KG1 (cell line): ENCODE data around the gene NUMA1.

ENCODE experiments used
- DNase-seq: peaks from one replicate; lab custom pipeline; 2025; lab: John Stamatoyannopoulos, UW

NUMA1 gene

DNA sequence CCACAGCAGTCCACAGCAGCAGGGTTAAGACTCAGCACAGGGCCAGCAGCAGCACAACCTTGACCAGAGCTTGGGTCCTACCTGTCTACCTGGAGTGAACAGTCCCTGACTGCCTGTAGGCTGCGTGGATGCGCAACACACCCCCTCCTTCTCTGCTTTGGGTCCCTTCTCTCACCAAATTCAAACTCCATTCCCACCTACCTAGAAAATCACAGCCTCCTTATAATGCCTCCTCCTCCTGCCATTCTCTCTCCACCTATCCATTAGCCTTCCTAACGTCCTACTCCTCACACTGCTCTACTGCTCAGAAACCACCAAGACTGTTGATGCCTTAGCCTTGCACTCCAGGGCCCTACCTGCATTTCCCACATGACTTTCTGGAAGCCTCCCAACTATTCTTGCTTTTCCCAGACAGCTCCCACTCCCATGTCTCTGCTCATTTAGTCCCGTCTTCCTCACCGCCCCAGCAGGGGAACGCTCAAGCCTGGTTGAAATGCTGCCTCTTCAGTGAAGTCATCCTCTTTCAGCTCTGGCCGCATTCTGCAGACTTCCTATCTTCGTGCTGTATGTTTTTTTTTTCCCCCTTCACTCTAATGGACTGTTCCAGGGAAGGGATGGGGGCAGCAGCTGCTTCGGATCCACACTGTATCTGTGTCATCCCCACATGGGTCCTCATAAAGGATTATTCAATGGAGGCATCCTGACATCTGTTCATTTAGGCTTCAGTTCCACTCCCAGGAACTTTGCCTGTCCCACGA lies 78.3 kb downstream of the NUMA1 start:
- DNase-seq: no peak

DNA sequence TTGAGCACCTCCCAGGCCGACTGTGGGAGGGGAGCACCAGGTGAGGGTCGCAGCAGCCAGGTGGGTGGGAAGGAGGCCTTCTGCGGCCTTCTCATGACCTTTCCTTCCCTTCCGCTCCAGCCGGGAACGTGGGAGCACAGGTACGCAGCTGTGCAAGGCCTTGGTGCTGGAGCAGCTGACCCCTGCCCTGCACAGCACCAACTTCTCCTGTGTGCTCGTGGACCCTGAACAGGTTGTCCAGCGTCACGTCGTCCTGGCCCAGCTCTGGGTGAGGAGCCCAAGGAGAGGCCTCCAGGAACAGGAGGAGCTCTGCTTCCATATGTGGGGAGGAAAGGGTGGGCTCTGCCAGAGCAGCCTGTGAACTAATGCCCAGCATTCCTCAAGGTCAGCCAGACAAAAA lies 79.1 kb downstream of the NUMA1 start:
- DNase-seq: no peak

DNA sequence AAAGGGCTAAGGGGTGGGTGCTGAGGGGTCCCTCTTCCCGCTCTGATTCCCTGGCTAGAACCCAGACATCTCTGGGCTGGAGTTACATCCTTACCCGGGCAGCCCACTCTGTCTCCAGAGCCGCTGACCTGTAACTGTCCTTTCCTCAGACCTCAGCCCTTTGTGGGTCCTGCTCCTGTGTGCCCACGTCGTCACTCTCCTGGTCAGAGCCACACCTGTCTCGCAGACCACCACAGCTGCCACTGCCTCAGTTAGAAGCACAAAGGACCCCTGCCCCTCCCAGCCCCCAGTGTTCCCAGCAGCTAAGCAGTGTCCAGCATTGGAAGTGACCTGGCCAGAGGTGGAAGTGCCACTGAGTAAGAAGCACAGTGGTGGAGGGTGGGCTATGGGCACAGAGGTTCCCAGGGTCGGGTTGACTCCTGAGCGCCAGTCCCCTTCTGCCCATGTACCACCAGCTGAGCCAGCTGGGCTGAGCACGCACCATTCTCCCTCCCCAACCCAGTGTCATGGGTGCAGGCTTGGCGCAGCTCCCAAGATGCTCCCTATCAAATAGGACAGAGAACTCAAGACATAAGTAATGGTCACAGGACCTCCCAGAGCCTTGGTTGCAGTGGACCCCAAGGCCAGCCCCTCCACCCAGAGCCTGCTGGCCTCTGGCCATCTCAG lies 80.0 kb downstream of the NUMA1 start:
- no peak for DNase-seq

DNA sequence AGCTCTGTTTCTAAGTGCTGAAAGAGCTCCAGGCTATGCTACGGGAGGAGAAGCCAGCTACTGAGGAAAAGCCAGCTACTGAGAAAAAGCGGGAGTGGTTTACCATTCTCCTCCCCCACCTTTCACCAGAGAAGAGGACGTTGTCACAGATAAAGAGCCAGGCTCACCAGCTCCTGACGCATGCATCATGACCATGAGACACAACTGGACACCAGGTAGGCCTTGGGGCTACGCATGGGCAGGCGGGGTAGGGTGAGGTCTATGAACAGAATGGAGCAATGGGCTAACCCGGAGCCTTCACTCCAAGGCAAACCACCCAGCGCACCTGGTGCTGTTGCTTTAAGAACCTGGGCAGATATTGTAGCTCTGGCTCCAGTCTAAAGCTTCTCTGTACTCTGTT lies 80.5 kb downstream of the NUMA1 start:
- no peak for DNase-seq

DNA sequence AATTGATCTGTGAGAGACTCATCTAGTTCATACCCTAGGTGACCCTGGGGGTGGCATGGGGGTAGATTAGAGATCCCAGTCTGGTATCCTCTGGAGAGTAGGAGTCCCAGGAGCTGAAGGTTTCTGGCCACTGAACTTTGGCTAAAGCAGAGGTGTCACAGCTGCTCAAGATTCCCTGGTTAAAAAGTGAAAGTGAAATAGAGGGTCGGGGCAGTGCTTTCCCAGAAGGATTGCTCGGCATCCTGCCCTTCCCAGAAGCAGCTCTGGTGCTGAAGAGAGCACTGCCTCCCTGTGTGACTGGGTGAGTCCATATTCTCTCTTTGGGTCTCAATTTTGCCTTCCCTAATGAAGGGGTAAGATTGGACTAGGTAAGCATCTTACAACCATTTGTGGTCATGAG lies 81.0 kb downstream of the NUMA1 start:
- no peak for DNase-seq

DNA sequence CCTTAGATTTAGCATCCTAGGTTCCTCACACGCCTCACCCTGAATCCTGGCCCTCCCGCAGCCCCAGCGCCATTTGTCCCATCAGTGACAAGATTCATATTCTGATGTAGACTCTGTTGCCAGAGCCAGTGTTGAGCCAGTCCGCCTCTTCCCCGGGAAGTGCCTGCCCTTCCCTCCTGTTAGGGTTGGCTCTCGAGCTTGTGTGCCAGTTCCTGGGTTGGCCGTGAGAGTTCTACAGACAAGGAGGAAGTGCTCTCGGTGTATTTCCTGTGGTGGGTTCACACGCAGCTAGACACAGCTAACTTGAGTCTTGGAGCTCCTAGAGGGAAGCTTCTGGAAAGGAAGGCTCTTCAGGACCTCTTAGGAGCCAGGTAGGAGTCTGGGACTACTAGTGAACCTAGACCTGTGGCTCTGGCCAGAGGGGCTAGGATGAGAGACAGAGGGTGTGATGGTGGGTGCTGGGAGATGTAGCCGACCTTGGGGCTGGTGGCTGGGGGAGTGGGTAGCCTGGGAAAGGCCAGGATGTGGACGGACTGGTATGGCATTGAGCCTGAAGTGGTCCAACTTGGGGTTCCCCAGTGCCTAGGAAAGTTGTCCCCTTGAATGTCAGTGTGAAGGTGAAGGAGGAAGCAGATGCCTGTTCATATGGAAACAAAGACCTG lies 81.6 kb downstream of the NUMA1 start, which contains the start of gene IL18BP:
Gene IL18BP, plus strand, starts transcription at position 261 of the 662 bp plus-strand sequence. CDS start 1,076 bp downstream, outside the sequence.
- DNase-seq: peak; percentile 58

DNA sequence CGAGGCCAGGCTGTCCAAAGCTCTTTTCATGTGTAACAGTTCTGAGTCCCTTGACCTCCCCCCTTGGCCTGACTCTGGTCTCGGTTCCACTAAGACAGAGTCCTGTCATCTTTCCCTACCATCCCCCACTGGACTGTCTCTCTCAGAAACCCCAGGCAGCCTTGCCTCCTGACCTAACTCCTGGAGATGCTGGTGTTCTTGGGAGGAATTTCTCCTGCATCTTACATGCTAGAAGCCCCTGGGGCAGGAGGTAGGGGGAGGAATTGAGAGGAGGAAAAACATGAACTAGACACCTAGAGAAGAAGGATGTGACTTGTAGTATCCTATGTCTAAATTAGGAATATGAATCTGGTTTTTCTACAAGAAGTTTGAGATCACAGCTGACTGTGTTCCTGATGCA lies 82.3 kb downstream of the NUMA1 start:
- DNase-seq: no peak

DNA sequence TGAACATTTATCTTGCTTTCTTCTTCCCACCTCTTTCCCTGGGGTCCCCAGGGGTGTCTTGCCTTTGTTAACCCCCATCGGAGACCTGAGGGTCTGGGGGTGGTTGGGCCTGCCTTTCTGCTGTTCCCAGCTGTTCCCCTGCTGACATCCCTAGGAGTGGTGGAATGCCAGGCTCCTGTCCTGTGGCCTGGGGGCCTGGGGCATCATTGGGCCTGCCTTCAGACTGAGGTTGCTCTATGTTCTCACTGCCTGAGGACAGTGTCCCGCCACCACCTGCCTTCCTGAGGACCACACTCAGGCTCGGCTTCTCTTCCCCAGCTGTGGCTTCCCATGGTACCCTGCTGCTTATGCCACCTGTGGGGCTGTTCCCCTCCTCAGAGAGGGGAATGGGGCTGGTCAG lies 82.7 kb downstream of the NUMA1 start:
- no peak for DNase-seq

DNA sequence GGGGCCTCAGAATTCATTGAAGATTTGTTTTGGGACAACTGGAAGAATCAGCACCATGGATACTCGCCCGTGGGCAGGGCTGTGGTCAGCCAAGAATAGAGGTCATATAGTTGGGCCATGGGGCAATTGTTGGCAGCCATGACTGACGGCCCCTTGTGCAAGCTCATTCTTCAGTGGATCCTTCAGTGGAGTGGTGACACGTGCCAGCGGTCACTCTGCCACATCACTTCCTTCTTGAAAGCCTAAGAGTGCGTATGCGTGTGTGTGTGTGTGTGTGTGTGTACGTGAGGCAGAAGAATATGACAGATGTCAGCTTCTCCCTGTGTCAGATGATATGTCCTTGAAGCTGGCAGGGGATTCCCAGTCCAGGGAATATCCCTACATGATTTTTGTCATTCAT lies 83.4 kb downstream of the NUMA1 start:
- no peak for DNase-seq

DNA sequence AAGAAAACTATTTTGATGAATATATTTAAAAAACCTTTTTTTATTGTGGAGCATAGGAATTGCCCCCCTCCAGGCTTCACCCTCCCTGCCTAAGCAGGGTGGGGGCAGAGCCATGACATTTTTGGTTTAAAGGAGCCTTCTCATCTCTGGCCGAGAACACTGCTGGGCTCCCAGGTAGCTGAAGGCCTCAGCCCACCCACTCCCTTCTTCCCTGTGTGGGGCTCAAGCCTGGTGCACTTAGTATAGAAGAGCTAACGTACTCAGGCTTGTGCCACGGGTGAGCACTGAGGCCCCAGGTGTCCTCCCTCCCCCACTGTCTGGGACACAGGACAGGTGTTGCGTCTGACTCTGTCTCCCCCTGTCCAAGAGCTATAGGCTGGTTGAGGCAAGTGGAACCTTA lies 83.8 kb downstream of the NUMA1 start:
- no peak for DNase-seq

DNA sequence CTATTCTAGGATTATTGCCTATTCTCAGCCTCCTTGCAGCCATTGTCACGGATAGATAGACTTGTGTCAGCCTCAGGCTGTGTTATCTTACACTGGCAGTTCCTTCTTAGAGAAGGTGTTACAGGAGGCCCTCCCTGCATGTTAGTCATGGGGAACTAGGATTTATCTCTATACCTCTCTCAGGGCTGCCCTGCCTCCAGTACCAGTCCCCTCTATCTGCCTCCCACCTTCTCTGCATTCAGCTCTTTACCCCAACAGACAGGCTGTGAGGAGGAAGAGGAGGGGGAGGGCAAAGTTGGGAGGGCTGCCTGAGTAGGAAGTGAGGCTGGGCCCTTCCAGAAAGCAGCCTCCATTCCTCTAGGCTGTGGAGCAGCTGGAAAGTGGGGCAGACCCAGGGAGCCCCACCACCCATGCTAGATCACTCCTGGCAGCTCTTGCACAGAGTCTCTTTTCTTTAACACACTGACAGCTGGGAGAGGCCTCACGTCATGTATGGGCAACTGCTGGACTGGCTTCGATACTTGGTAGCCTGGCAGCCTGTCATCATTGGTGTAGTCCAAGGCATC lies 84.5 kb downstream of the NUMA1 start:
- DNase-seq: no peak

DNA sequence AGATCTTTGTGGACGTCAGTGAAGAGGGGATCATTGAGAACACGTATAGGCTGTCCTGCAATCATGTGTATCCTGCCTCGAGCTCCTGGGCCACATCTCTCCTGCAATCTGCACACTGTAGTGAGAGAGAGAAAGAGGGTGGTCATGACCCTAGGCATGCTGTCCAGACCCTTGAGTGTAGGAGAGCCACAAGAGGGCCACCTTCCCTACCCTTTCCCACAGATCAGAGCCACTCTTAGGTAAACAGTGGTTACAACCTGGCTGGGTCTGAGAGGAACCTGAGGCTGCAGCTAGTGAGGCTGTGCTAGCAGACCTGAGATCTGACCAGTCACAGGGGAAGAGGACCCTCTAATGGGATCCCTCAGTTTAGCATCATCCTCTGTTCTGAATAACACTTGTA lies 85.6 kb downstream of the NUMA1 start:
- DNase-seq: no peak

DNA sequence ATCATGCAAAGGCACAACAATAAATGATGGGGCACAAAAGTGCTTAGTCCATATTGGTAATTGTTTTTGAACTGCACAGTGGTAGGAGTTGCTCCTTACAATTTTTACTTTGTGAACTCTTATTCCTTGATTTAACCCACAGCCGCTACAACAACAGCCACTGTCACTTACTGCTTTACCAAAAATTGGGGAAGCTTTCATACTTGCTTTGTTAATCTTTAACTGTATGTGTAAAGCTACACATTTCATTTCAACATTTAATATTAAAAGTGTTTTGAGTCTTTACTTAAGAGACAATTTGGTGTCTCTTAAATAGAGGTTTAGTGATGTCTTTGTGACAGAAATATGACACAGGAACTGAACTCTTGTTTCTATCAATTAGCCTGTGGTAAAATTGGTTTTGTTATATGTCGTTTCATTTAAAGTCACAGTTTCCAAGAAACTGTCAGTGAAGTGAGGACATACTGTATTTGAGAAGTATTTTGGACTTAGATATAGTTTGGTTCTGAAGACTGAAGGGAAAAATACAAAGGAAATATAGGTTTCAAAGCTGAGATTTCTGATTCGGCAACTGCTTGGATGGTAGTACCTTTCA lies 88.1 kb downstream of the NUMA1 start:
- no peak for DNase-seq

DNA sequence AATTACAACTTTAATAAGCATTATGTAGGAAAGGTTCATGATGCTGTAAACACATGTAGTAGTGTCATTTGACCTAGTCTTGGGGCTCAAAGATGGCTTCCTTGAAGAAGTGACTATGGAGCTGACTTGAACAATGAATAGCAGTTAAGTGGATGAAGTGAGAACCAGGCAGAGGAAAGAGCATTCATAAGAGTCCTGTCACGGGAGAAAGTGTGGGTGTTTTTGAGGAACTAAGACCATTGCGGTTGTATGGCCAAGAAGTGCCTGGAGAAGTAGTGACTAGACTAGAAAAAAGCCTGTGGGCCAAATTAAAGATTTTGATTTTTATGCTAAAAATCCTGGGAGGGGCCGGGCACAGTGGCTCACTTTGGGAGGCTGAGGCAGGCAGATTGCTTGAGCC lies 88.8 kb downstream of the NUMA1 start:
- no peak for DNase-seq

DNA sequence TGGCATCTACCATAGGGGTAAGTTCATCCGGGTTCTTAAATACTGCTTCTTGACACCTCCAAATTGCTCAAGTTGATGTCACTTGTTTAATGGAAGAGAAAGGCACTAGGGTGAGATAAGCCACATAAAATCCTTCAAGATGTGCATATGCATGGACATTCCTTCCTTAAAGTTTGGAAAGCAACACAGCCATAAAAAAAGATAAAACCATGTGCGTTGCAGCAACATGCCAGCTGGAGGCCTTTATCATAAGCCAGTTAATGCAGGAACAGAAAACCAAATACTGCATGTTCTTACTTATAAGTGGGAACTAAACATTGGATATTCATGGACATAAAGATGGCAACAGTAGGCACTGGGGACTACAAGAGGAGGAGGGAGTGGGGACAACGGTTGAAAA lies 89.6 kb downstream of the NUMA1 start:
- DNase-seq: no peak

DNA sequence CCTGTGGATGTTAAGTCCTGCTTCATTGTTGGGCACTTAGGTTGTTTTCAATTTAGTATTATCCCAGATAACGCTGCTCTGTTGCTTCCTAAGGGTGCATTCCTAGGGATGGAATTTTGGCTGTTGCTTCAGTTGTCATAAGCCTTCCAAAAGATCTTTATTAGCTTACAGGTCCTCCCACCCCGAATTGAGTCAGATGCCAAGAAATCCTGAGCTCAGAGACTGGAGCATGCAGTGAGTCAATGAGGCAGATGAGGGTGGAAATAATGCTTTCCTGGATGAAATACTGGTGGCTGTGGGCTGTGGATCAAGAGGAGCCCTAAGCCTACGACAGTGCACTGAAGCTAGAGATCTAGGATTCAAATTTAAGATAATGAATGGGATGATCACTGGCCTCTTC lies 92.3 kb downstream of the NUMA1 start:
- DNase-seq: no peak

DNA sequence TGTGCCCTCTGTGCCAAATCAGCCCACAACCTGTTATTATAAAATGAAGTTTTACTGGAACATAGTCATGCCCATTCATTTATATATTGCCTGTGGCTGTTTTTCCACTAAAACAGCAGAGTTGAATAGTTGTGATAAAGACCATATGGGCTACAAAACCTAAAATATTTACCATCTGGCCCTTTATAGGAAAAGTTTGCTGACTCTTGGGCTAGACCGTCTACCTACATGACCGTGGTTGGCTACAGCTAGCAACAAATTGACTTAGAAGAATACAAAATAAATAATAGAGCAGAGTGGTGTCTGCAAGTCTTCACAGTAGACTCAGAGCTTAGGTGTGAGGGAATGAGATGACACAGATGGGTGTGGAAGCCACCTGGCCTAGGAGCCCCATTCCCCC lies 92.8 kb downstream of the NUMA1 start:
- no peak for DNase-seq

DNA sequence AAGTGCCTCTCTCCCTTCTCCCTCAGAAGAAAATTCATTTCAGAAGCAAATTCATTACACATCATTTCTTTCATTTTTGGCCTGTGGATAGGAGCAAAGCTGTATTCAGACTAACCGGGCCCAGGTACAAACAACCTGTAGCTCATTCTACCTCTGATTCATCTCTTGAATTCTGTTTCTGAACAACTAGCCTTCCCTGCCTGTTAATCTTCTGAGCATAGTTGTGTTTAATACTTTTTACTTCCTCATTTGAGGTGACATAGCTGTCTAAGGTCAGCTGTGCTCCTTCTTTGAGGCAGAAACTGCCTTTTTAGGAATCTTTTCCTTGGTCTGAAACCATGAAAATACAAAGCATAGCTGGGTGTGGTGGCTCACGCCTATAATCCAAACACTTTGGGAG lies 94.2 kb downstream of the NUMA1 start:
- DNase-seq: no peak

DNA sequence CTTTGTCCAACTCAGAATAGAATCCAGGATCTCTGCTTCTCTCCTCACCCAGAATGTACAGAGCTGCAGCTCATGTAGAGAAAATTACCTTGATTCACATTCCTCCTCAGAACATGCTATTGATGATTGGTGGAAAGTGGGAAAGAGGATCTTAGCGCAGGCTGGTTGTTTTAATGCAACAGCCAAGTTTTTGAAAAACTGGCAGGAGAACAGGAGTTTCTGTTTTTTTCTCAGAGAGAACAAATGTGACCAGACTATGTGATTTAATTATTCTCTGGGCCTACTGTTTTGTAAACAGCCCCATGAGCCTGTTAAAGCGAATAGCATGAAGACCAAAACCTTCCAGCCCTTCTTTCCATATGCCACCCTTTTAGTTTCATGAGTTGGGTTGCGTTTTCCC lies 100.7 kb downstream of the NUMA1 start:
- no peak for DNase-seq

DNA sequence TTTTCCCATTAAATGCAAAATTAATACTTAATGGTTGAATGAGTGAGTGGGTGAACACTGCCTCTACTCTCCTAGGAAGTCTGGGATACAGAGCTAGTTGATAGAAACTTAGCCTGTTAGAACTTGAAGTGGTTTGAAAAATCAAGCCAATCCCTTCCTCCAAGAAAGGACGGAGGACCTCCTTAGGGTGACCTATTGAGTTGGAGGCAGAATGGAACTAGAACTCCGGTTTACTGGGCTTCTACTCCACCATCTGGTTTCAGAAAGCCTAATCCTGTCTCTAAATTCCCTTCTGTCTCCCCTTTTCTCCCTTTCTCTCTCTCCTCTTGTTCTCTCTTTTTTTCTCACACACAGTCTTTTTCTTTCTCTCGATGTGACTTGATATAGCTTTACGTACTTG lies 101.2 kb downstream of the NUMA1 start:
- DNase-seq: no peak

DNA sequence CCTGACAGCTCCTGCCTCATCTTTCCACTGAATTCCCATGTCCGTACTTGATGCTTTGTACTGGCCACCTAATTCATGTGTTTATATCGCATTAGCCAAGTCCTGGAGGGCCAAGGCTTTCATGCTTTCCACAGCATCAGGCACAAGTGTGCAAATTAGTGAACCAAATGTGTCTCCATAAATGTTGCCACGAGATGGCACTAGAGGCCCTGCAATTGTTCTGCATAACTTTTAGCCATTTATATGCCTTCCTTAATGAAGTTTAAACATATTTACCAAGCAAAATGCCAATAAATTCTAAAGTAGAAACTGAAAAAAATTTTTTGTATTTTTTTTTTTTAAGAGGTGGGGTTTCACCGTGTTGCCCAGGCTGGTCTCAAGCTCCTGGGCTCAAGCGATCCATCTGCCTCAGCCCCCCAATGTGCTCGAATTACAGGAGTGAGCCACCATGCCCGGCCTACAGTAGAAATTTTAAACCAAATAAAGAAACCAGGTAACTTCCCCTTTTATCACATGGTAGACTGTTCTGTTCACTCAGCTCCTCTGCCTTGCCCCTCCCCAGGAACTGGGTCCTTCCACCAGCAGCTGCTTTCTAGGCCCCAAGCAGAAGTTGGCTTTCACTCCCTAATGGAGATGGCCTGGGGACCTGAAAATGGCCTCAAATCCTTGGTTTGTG lies 102.5 kb downstream of the NUMA1 start:
- DNase-seq: peak; percentile 78

DNA sequence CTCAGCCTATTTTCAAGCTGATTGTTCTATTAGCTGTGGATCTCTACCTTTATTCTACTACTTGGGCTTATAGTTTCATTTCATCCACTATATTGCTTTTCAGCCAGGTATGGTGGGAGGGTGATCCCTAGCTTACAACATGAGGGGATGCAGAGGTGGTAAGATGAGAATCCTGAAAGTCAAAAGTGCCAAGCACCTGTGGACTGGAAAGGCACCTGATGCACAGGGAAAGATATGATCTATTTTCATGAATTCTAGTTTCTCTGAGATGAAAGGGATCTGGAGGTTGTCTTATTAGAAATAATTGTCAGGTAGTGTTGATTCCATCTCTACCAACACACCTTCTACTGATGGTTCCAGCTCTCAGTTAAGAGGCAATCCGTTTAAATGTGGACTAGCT lies 103.3 kb downstream of the NUMA1 start:
- DNase-seq: no peak
